Endometrium (tissue), 2 donors: Measurements from ENCODE around the gene CDC14A.

Experiments used
- FAIRE-seq: peaks from 2 replicates; lab custom pipeline; 2012; peaks lifted over from hg19 to GRCh38; lab: Jason Lieb, UNC
- donor health status: control.
- donor health status: control.

CDC14A gene

GRCh38 chr1:100539836-100540536 lies 187.7 kb downstream of the CDC14A start:
- no peak for FAIRE-seq

- no peak for FAIRE-seq
These were observed 190.0 kb downstream of the CDC14A start for GRCh38 chr1:100542285-100542684.

DNA sequence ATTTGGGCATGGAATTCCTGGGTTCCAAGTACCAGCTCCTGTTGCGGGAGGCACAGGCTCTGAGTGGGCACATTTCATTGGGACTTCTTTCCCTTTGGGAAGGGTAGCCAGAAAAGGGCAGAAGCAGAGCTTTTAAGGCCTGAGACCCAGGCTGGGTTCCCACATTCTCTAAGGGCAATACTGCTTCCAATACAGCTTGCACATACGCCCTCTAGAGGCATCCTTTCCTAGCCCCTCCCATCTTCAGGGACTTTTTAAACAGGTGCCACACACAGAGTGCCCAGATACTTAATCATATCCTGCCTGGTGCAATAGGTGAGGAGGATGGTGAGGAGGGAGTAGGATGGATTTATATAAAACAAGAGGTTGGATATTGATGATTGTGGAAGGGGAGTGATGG lies 191.3 kb downstream of the CDC14A start:
- no peak for FAIRE-seq

- no peak for FAIRE-seq
These were observed 192.5 kb downstream of the CDC14A start for GRCh38 chr1:100544791-100545190.

DNA sequence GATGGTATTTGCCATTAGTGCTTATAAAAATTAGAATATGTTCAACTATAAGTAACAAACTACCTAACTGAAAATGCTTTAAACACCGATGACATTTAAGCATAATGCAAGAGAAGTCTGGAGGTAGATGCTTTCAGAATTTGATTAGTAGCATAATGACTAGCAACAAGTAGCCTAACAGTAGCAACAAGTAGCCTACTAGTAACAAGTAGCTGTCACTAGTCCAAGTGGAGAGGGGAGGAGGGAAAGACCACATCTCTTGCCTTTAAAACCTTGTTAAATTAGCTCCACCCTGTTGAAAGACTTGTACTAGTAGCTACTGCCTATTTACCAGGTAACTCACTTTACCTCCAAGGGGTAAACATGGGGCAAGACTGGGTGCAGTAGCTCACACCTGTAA lies 193.5 kb downstream of the CDC14A start:
- no peak for FAIRE-seq

GRCh38 chr1:100552031-100552430 lies 199.7 kb downstream of the CDC14A start:
- no peak for FAIRE-seq

- no peak for FAIRE-seq
These were observed 200.6 kb downstream of the CDC14A start for GRCh38 chr1:100552922-100553321.

- no peak for FAIRE-seq
These were observed 203.9 kb downstream of the CDC14A start for GRCh38 chr1:100556181-100556580.

DNA sequence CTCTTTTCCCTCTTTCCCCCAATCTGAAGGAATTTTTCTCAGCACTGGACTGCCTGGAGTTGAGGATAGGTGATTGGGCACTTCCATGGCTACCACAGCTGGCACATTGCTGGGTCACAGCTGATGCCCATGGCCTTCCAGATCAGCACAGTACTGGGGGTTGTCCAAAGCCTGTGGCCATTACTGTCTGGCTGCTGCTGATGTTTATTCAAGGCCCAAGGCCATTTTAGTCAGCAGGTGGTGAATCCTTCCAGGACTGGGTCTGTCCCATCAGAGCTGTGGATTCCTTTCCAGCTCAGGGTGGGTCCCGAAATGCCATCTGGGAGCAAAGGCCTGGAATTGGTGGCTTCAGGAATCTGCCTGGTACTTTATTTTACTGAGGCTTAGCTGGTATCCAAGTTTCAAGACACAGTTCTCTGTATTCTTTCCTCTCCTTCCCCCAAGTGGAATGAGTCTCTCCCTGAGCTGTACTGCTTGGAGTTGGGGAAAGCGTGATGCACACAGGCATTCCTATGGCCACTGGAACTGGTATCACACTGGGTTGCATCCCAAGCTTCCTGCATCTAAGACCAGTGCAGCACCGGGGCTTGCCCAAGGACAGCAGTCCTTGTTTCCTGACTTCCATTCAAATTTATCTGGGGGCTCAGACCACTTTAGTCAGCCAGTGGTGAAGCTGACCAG lies 204.8 kb downstream of the CDC14A start:
- no peak for FAIRE-seq

- no peak for FAIRE-seq
These were observed 205.3 kb downstream of the CDC14A start for GRCh38 chr1:100557606-100557953.

- FAIRE-seq, result no peak
These were observed 213.2 kb downstream of the CDC14A start for GRCh38 chr1:100565533-100565932.

DNA sequence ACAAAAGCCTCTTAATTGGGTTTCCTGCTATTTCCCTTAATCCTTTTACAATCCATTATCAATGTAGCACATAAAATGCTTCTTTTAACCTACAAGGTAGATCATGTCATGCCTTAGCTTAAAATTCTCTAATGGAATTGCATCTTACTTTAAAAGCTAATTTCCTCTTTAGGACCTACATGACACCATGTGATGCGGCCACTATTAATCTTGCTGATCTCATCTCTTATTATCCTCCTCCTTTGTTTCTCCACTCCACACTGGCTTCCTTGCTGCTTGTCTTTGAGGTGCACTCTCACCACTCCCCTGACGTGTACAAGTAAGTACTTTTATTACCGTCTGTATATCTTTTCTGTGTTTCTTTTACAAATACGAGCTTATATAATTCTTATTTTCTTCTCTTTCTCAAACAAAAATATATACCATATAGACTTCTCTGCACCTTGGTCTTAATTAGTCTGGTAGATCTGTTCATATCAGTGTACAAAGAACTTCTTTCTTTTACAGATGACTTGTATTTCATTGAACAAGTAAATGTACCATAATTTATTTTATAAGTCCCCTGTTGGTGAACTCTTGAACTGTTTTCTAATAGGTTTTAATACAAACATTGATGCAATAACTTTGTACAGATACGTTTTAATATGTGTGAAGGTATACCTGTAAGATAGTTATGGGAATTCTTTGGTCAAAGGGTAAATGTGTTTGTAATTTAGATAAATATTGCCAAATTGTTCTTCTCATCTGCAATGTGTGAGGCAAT lies 213.8 kb downstream of the CDC14A start:
- no peak for FAIRE-seq

- no peak for FAIRE-seq
These were observed 214.8 kb downstream of the CDC14A start for GRCh38 chr1:100567062-100567461.
